Astrocyte of the spinal cord (primary cell): ENCODE data around the gene B4GALNT1.

Experiments used
- DNase-seq: peaks from one replicate; pipeline ENCODE4 v3.0.0; 2011; ENCODE audit warnings: low read depth, low spot score
- H3K4me3 ChIP-seq: 2 replicates; pipeline ENCODE4 v1.5.1; 2011; ENCODE audit warnings: low read depth, mild to moderate bottlenecking, low read length, moderate library complexity
- CTCF ChIP-seq: IDR thresholded peaks from 2 replicates; pipeline ENCODE4 v1.5.1; 2012; ENCODE audit warnings: low read depth, mild to moderate bottlenecking, low read length, inconsistent platforms
- in situ Hi-C: cut with HindIII; loops from 2 replicates; pipeline ENCODE4 v1.10.0; 2017; ENCODE audit warnings: low sequenced_read_pairs

Gene B4GALNT1

DNA sequence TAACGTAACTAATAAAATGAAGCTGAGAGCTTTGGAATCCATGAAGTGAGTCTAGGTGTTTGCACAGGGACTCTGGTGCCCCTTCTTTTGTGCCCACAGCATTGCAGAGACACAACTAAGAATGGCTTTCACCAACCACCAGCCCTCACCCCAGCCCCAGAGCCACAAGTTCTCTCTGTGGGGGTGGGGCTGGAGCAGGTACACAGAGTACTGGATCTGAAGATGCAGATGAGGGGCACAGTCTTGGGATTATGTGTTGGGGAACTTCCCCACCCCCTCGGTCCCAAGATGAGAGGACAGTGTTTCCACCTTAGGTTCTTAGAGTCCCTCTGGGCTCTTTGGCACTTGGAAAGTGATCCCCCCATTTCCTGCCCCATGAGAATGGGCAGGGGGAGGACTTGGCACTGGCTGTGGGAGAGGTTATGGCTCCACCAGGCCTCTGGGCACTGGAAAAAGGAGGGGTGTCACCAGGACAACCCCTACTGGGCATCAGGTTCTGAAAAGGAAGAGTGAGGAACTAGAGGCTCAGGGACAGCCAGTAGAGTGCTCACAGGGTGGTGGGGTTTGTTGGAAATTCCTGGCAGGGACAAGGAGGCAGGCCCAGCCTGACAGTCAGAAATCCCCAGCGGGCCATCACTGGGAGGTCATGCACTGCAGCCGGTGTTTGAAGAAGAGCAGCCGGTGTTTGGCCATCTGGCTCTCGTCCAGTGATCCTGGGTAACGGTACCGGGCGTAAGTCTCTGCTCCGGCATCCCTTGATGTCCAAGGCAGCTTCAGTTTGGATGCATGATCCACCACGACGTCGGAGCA, 6.7 kb downstream of the B4GALNT1 start:
- no peak for TF ChIP-seq CTCF
- in situ Hi-C loops: no loop called here
- no peak for DNase-seq
- H3K4me3 ChIP-seq: no peak overlapping the region

DNA sequence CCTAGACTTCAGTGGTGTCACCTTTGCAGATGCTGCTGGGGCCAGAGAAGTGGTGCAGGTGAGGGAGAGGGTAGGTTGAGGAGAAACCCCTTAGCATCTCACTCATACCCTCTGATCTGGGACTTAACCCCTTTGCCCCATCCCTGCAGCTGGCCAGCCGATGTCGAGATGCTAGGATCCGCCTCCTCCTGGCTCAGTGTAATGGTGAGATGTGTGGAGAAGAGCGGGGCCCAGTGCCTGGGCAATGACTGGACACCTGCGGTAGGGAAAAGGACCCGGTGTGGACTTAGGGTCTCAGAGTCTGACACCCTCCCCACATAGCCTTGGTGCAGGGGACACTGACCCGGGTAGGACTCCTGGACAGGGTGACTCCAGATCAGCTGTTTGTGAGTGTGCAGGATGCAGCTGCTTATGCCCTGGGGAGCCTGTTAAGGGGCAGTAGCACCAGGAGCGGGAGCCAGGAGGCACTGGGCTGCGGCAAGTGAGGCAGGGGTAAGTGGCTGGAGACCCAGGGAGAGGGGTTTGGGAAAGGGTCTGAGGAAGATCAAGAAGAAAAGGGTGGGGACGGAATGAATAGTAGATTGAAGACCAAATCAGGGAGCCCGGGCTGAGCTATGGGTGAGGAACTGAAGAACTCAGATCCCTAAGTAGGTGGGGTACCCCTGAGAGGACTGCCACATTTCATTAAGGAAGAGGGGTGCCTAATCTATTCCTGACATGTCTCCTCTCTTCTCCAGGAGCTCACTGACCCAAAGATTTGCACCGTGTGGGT, 7.6 kb downstream of the B4GALNT1 start:
- DNase-seq: no peak
- in situ Hi-C loops: no loop called here
- no peak for TF ChIP-seq CTCF
- no peak overlapping the region for H3K4me3 ChIP-seq

- no peak for DNase-seq
- in situ Hi-C loops: no loop called here
- H3K4me3 ChIP-seq: no peak overlapping the region
- TF ChIP-seq CTCF: no peak
These were observed 8.4 kb downstream of the B4GALNT1 start for GRCh38 chr12:57624441-57625220.

- in situ Hi-C loops: no loop called here
- DNase-seq: no peak
- H3K4me3 ChIP-seq: no peak overlapping the region
- no peak for TF ChIP-seq CTCF
These were observed 9.1 kb downstream of the B4GALNT1 start for GRCh38 chr12:57623811-57624390.

DNA sequence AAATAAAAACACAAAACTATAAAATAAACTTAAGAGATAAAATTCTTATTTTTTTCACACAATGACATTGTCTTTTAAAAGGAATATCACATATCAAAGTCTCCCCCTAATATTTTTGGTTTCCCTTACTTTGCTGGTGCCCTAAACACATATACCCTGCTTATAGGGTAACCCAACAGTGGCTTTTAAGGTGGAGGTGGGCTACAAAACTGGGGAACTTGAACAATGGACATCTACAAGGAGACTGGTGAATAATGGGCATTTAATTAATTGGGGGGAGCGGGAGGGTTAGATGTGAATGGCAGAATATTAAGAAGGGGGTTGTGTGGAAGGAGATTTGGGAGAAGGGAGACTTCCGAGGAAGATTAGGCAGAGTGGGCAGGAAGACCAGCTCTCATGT, 9.6 kb downstream of the B4GALNT1 start:
- in situ Hi-C loops: no loop called here
- DNase-seq: no peak
- no peak for TF ChIP-seq CTCF
- no peak overlapping the region for H3K4me3 ChIP-seq
